ENCODE results near the gene MARCHF10.

MARCHF10 gene

DNA sequence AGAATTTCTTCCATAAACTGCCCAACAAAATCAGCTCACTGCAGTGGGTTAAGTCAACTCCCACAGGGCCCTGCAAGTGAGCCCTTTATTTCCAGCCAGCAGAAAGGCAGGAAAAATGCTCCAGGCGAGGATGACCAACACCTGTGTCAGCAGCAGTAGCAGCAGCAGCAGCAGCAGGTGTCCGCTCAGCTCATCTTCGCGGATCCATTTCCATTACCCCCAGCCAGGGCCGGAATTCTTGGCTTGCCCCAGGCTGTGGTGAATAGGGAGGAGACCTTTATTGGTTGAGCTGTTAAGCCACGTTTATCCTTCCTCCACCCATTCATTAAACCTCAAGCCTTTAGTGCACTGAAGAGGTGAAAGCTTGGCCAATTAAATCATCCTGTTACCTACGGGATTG, 46.2 kb downstream of the MARCHF10 start:
- Histone ChIP-seq H3K9ac (ENCODE audit: low read length) (no peak overlapping the region), H3K27me3 (ENCODE audit: control insufficient read depth, insufficient read depth, low read length) (no peaks in the 10 kb centered on the region), H3K27ac (ENCODE audit: low read depth, low read length) (no peak overlapping the region), H3K9me3 (ENCODE audit: control insufficient read depth, insufficient read depth, low read depth, low read length) (no peaks in the 10 kb centered on the region), H3K4me3 (ENCODE audit: low read depth, low read length) (no peak overlapping the region), H3K36me3 (ENCODE audit: control insufficient read depth, insufficient read depth, low read length) (no peaks in the 10 kb centered on the region), H3K4me1 (ENCODE audit: control insufficient read depth, insufficient read depth, low read length) (peaks cover 23% of the 10 kb centered on the region)

DNA sequence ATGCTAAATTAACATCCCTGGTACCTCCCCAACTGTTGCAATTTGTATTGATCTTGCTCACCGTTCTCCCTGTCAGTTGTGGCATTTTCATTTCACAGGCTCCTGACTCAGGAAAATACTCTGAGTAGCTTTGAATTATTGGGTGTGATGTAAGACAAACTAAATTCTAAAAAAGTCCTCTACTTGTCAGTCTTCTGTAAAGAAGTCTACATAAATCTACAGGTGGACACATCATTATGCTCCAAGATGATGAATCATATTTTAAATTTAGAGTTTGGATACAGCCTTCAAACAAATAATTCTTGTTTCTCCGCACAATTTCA, 47.2 kb downstream of the MARCHF10 start:
- Histone ChIP-seq H3K27ac (ENCODE audit: low read depth, low read length) (no peak overlapping the region), H3K4me1 (ENCODE audit: control insufficient read depth, insufficient read depth, low read length) (peaks cover 23% of the 10 kb centered on the region), H3K9ac (ENCODE audit: low read length) (no peak overlapping the region), H3K4me3 (ENCODE audit: low read depth, low read length) (no peak overlapping the region), H3K9me3 (ENCODE audit: control insufficient read depth, insufficient read depth, low read depth, low read length) (no peaks in the 10 kb centered on the region), H3K27me3 (ENCODE audit: control insufficient read depth, insufficient read depth, low read length) (no peaks in the 10 kb centered on the region), H3K36me3 (ENCODE audit: control insufficient read depth, insufficient read depth, low read length) (no peaks in the 10 kb centered on the region)

DNA sequence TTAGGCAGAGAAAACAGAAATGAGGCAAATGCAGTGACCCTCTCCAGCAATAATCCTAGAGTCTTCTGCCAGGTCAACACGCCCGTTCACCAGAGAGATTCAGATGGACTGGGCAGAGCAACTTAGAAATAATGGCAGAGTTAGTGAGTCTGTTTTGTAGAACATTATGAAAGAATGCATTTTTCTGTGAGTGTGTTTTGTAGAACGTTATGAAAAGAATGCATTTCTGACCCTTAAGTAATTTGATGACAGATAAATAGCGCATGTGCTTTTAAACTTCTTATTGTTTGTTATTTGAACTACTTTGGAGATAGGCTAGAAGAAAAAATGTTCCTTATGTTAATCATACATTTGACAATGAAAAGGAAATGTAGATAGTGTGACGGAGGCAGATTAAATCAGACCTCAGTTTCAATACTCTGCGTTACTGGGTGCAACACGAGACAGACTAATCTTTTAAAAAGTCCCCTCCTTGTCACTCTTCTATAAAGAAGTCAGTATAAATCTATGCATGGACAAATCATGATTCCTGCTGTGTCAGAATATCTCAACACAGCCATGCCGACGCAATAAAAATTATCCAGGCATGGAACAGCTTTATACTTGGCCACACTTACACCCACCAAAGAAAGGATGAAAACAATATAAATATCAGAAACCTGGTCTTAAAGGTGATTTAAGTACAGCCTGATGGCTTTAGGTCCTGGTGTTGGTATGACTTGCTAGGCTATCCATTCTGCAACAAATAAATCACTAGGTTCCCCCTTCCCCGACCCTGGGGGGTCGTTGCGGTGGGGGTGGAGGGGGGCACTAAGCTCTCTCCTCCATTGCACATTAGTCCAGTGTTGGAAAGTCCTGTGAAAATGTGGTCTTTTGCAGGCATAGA, 47.8 kb downstream of the MARCHF10 start:
- Histone ChIP-seq H3K4me1 (ENCODE audit: control insufficient read depth, insufficient read depth, low read length) (peaks cover 20% of the 10 kb centered on the region), H3K36me3 (ENCODE audit: control insufficient read depth, insufficient read depth, low read length) (no peaks in the 10 kb centered on the region), H3K27me3 (ENCODE audit: control insufficient read depth, insufficient read depth, low read length) (no peaks in the 10 kb centered on the region), H3K9ac (ENCODE audit: low read length) (no peak overlapping the region), H3K9me3 (ENCODE audit: control insufficient read depth, insufficient read depth, low read depth, low read length) (no peaks in the 10 kb centered on the region), H3K4me3 (ENCODE audit: low read depth, low read length) (no peak overlapping the region), H3K27ac (ENCODE audit: low read depth, low read length) (no peak overlapping the region)

DNA sequence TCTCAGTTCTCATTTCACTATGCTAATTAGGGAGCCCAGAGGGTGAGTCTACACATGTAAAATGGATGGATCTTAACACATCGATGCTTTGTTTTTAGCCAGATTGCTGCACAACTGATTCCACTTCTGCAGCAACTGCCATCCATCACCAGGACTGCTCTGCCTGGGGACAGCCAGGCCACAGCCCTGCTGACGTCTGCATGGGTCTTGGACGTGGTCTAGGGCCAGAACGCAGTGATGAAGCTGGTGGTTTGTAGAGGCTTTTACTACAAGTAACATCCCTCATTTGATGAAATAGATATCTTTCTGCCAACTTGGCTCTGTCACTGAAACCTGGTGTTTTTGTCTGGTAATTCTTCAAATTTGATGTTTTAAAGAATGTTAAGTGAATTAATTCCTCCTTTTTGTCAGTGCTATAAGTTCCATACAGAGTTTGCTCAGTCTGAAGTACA, 50.6 kb downstream of the MARCHF10 start:
- Histone ChIP-seq H3K4me3 (ENCODE audit: low read depth, low read length) (no peak overlapping the region), H3K27ac (ENCODE audit: low read depth, low read length) (no peak overlapping the region), H3K27me3 (ENCODE audit: control insufficient read depth, insufficient read depth, low read length) (no peaks in the 10 kb centered on the region), H3K36me3 (ENCODE audit: control insufficient read depth, insufficient read depth, low read length) (no peaks in the 10 kb centered on the region), H3K4me1 (ENCODE audit: control insufficient read depth, insufficient read depth, low read length) (peaks cover 19% of the 10 kb centered on the region), H3K9ac (ENCODE audit: low read length) (no peak overlapping the region), H3K9me3 (ENCODE audit: control insufficient read depth, insufficient read depth, low read depth, low read length) (no peaks in the 10 kb centered on the region)

DNA sequence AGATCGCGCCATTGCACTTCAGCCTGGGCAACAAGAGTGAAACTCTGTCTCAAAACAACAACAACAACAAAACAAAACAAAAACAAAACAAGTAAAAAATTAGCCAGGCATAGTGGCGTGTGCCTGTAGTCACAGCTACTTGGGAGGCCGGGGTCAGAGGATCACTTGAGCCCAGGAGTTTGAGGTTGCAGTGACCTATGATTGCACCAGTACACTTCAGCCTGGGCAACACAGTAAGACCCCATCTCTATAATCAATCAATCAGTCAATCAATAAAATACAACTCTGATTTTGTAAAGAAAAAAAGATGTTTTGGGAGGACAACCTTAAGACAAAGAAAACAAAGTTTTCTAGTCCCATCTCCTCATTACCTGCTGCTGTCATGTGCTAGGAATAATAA, 51.9 kb downstream of the MARCHF10 start:
- H3K27me3 ChIP-seq (ENCODE audit: control insufficient read depth, insufficient read depth, low read length) = no peaks in the 10 kb centered on the region
- no peaks in the 10 kb centered on the region for H3K9me3 ChIP-seq (ENCODE audit: control insufficient read depth, insufficient read depth, low read depth, low read length)
- H3K4me3 ChIP-seq (ENCODE audit: low read depth, low read length) = no peak overlapping the region
- H3K36me3 ChIP-seq (ENCODE audit: control insufficient read depth, insufficient read depth, low read length) = no peaks in the 10 kb centered on the region
- peaks cover 15% of the 10 kb centered on the region for H3K4me1 ChIP-seq (ENCODE audit: control insufficient read depth, insufficient read depth, low read length)
- H3K9ac ChIP-seq (ENCODE audit: low read length) = no peak overlapping the region
- no peak overlapping the region for H3K27ac ChIP-seq (ENCODE audit: low read depth, low read length)

DNA sequence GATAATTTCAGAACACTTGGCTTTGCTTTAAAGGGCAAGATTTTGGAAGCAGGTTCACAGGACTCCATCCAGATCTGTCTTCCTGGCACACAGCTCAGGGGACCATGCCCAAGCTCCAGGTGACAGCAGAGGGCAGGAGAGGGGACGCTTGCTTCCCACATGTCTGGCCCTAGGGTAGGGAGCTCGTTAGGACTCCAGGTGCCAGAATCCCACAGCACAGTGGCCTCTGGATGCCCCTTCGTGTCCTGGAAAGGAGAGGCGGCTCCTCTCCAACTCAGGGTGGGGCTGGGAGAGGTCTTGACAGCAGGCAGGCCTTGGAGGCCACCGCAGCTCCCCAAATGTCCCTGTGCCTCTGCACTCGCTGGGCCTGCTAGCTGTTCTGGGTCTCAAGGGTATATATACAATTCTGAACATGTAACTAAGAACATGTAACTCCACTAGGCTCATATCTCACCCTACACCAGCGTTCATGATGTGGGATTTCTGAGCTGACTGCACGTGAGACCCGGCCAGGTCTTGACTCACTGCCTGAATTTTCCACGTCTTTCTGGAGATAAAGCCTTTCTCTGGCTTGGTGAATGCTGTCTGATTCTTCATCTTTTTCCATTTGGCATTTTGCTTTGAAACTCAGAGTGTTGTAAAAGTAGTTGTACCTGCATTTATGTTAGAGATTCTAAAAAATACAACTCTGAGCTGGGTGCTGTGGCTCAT, 52.8 kb downstream of the MARCHF10 start:
- no peak overlapping the region for H3K9ac ChIP-seq (ENCODE audit: low read length)
- no peak overlapping the region for H3K27ac ChIP-seq (ENCODE audit: low read depth, low read length)
- no peaks in the 10 kb centered on the region for H3K9me3 ChIP-seq (ENCODE audit: control insufficient read depth, insufficient read depth, low read depth, low read length)
- no peak overlapping the region for H3K4me3 ChIP-seq (ENCODE audit: low read depth, low read length)
- H3K4me1 ChIP-seq (ENCODE audit: control insufficient read depth, insufficient read depth, low read length) = peaks cover 15% of the 10 kb centered on the region
- H3K36me3 ChIP-seq (ENCODE audit: control insufficient read depth, insufficient read depth, low read length) = no peaks in the 10 kb centered on the region
- no peaks in the 10 kb centered on the region for H3K27me3 ChIP-seq (ENCODE audit: control insufficient read depth, insufficient read depth, low read length)

DNA sequence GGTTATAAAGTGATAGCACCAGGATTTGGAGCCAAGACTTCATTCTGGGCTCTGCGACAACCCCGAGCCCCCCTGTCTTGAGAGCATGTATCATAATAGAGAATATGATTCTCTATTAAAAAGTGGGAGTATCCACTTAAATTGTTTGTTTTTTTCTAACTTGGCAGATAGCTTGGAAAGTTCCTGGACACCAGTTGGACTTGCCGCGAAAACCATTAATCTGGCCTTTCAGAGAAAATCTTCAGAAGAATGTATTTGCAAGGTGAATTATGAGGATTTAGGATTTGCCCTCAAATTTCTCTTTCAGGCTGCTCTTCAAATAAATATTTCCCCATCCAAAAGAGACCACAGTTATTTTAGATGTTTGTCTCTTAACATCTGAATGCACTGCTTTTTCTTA, 53.5 kb downstream of the MARCHF10 start:
- Histone ChIP-seq H3K27me3 (ENCODE audit: control insufficient read depth, insufficient read depth, low read length) (0 out of 2 replicates have a peak, but pooled peaks cover 2% of the 10 kb centered on the region), H3K9ac (ENCODE audit: low read length) (no peak overlapping the region), H3K27ac (ENCODE audit: low read depth, low read length) (no peak overlapping the region), H3K36me3 (ENCODE audit: control insufficient read depth, insufficient read depth, low read length) (no peaks in the 10 kb centered on the region), H3K9me3 (ENCODE audit: control insufficient read depth, insufficient read depth, low read depth, low read length) (no peaks in the 10 kb centered on the region), H3K4me3 (ENCODE audit: low read depth, low read length) (no peak overlapping the region), H3K4me1 (ENCODE audit: control insufficient read depth, insufficient read depth, low read length) (peaks cover 16% of the 10 kb centered on the region)

DNA sequence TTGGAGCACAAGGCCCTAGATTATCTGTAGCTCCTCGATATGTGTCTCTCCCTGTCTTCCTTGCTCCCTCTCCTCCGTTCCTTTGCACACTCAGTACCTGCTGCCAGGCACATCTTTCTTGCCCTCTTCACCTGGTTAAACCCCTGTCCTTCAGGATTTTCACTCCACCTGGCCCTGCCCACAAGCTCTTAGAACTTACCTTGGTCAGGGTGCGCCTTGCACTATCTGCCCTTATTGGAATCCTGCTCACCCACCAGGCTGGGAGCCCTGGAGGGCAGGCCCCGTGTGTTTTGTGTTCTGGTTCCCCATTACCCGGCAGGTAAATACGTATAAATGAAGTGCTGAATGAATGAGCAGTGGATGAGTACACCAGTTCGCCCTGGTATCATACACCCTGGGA, 54.6 kb downstream of the MARCHF10 start:
- Histone ChIP-seq H3K27me3 (ENCODE audit: control insufficient read depth, insufficient read depth, low read length) (0 out of 2 replicates have a peak, but pooled peaks cover 3% of the 10 kb centered on the region), H3K36me3 (ENCODE audit: control insufficient read depth, insufficient read depth, low read length) (no peaks in the 10 kb centered on the region), H3K9me3 (ENCODE audit: control insufficient read depth, insufficient read depth, low read depth, low read length) (no peaks in the 10 kb centered on the region), H3K4me1 (ENCODE audit: control insufficient read depth, insufficient read depth, low read length) (peaks cover 17% of the 10 kb centered on the region), H3K4me3 (ENCODE audit: low read depth, low read length) (no peak overlapping the region), H3K27ac (ENCODE audit: low read depth, low read length) (no peak overlapping the region), H3K9ac (ENCODE audit: low read length) (no peak overlapping the region)

DNA sequence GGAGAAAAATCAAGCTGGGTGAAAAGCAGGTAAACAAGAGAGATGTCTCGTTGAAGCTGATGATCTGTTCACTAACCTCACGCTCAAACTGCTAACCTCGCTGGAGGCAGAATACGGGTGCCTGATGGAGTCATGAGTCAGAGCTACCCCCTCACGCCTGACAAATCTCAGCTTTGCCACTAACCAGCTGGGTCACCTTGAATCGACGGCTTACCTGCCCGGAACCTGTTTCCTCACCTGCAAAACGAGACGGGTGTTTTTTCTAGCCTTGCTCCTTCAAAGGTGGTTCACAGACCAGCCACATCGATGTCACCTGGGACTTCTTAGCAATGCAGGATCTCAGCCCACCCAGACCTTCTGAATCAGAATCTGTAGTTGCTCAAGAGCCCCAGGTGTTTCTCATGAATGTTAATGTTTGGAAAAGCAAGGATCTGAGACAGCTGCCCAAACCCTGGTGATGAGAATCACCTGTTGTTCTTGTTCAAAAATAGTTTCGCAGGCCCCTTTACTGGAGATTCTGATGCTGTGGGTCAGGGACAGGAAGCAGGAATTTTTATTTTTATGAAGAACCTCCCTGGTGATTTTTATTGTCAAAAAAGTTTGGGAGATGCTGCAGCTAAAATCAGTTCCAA, 56.9 kb downstream of the MARCHF10 start:
- 0 out of 2 replicates have a peak, but pooled peaks cover 3% of the 10 kb centered on the region for H3K27me3 ChIP-seq (ENCODE audit: control insufficient read depth, insufficient read depth, low read length)
- no peak overlapping the region for H3K4me3 ChIP-seq (ENCODE audit: low read depth, low read length)
- peaks cover 20% of the 10 kb centered on the region for H3K4me1 ChIP-seq (ENCODE audit: control insufficient read depth, insufficient read depth, low read length)
- H3K27ac ChIP-seq (ENCODE audit: low read depth, low read length) = no peak overlapping the region
- no peaks in the 10 kb centered on the region for H3K36me3 ChIP-seq (ENCODE audit: control insufficient read depth, insufficient read depth, low read length)
- peak overlapping the region; percentile 6 for H3K9ac ChIP-seq (ENCODE audit: low read length)
- no peaks in the 10 kb centered on the region for H3K9me3 ChIP-seq (ENCODE audit: control insufficient read depth, insufficient read depth, low read depth, low read length)

DNA sequence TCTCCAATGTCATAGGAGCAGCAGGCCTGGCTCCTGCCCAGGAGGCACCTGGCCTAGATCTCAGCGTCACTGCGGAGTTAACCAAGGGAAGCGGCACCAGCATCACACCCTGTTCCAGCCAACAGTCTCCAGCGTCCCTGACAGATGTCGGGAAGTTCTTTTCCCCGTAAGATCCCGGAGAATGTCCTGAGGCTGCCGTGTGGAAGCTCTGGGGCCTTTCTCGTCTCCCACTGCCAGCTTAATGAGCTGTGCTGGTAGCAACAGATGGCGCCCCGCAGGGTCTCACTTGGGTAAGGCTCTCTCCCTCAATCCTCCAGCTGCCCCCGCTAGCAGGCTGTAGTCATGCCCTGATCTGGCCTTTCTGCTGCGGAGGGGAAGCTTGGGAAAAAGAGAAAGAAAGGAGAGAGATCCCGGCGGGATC, 57.5 kb downstream of the MARCHF10 start:
- no peak overlapping the region for H3K4me3 ChIP-seq (ENCODE audit: low read depth, low read length)
- H3K36me3 ChIP-seq (ENCODE audit: control insufficient read depth, insufficient read depth, low read length) = no peaks in the 10 kb centered on the region
- H3K27me3 ChIP-seq (ENCODE audit: control insufficient read depth, insufficient read depth, low read length) = 0 out of 2 replicates have a peak, but pooled peaks cover 3% of the 10 kb centered on the region
- peaks cover 21% of the 10 kb centered on the region for H3K4me1 ChIP-seq (ENCODE audit: control insufficient read depth, insufficient read depth, low read length)
- H3K27ac ChIP-seq (ENCODE audit: low read depth, low read length) = no peak overlapping the region
- H3K9ac ChIP-seq (ENCODE audit: low read length) = peak overlapping the region; percentile 6
- no peaks in the 10 kb centered on the region for H3K9me3 ChIP-seq (ENCODE audit: control insufficient read depth, insufficient read depth, low read depth, low read length)

DNA sequence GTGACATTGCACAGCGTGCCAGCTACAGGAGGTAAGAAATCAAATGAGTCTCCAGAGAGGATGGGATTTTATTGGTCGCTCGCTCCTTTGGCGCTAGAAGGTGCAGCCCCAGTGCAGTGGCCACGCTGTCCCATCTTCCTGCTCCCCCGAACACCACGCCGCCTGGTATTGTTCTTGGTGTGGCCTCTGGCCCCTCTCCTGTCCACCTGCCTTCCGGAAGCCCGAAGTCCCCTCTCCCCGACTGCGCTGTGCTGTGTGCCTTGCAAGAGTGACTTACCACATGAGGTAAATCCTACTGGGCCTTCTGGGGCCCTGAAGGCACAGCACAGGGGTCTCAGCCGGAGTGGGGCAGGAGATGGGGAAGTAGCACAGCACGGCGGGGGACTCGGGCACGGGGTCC, 58.2 kb downstream of the MARCHF10 start:
- no peaks in the 10 kb centered on the region for H3K36me3 ChIP-seq (ENCODE audit: control insufficient read depth, insufficient read depth, low read length)
- H3K9ac ChIP-seq (ENCODE audit: low read length) = no peak overlapping the region
- H3K4me1 ChIP-seq (ENCODE audit: control insufficient read depth, insufficient read depth, low read length) = peaks cover 21% of the 10 kb centered on the region
- no peak overlapping the region for H3K4me3 ChIP-seq (ENCODE audit: low read depth, low read length)
- H3K27me3 ChIP-seq (ENCODE audit: control insufficient read depth, insufficient read depth, low read length) = 0 out of 2 replicates have a peak, but pooled peaks cover 3% of the 10 kb centered on the region
- no peaks in the 10 kb centered on the region for H3K9me3 ChIP-seq (ENCODE audit: control insufficient read depth, insufficient read depth, low read depth, low read length)
- H3K27ac ChIP-seq (ENCODE audit: low read depth, low read length) = no peak overlapping the region

Data from HUES6 (cell line).